Measurements from ENCODE around the gene LCOR.
A peak's percentile ranks its signal among the peaks of the same experiment; 100 is the strongest.

LCOR gene

GRCh38 chr10:96988426-96988825 lies 156.3 kb downstream of the LCOR start:
- TF ChIP-seq CEBPB (IDR thresholded peaks at IDR 0.05) (no peak), TEAD4 (IDR thresholded peaks at IDR 0.05) (peak; percentile 69)

GRCh38 chr10:96991313-96991841 lies 159.3 kb downstream of the LCOR start:
- TF ChIP-seq MAX (IDR thresholded peaks at IDR 0.05) (no peak), TEAD4 (IDR thresholded peaks at IDR 0.05) (no peak), RAD21 (IDR thresholded peaks at IDR 0.05; ENCODE audit: low read depth) (no peak), ZBTB7A (IDR thresholded peaks at IDR 0.05; ENCODE audit: low read depth) (no peak), CEBPB (IDR thresholded peaks at IDR 0.05) (no peak), CREB1 (IDR thresholded peaks at IDR 0.05; ENCODE audit: low read depth) (no peak)

GRCh38 chr10:96992721-96993120 lies 160.6 kb downstream of the LCOR start:
- no peak for TF ChIP-seq ZBTB7A (IDR thresholded peaks at IDR 0.05; ENCODE audit: low read depth)
- no peak for TF ChIP-seq NFIC (IDR thresholded peaks at IDR 0.05)
- no peak for TF ChIP-seq CREB1 (IDR thresholded peaks at IDR 0.05; ENCODE audit: low read depth)
- no peak for TF ChIP-seq FOXM1 (IDR thresholded peaks at IDR 0.05; ENCODE audit: borderline replicate concordance, low read depth)
- no peak for TF ChIP-seq MAX (IDR thresholded peaks at IDR 0.05)
- no peak for TF ChIP-seq EP300 (IDR thresholded peaks at IDR 0.05; ENCODE audit: borderline replicate concordance)
- no peak for TF ChIP-seq EGR1 (IDR thresholded peaks at IDR 0.05)
- no peak for TF ChIP-seq CEBPB (IDR thresholded peaks at IDR 0.05)
- TF ChIP-seq USF1 (IDR thresholded peaks at IDR 0.05): no peak
- no peak for TF ChIP-seq TAF1 (IDR thresholded peaks at IDR 0.05; ENCODE audit: low read depth)
- TF ChIP-seq RAD21 (IDR thresholded peaks at IDR 0.05; ENCODE audit: low read depth): no peak
- TF ChIP-seq YY1 (IDR thresholded peaks at IDR 0.05; ENCODE audit: low read depth): no peak
- no peak for TF ChIP-seq TCF12 (IDR thresholded peaks at IDR 0.05; ENCODE audit: low read depth)

DNA sequence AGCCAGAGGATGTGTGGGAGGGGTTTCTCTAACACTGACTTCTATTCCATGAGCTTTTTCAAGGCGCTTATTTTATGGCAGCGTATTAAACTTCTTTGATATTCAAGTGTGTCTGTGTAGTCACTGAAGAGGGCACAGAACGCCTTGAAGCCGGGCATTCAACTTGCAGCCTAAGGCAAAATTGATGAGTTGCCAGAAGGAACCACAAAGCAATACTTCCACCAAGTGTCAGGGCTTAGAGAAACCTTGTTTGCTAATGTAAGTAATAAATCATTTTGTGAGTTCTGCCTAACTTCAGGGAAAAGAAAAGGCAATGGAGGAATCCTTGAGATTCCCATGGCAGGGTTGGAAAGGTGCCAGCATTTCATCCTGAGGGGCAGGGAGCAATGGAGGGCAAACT lies 163.8 kb downstream of the LCOR start:
- TF ChIP-seq NFIC (IDR thresholded peaks at IDR 0.05) (peak; percentile 45; the same call in 1 of the 2 replicates), FOXM1 (IDR thresholded peaks at IDR 0.05; ENCODE audit: borderline replicate concordance, low read depth) (no peak)

- no peak for TF ChIP-seq NFIC (IDR thresholded peaks at IDR 0.05)
- no peak for TF ChIP-seq ZBTB7A (IDR thresholded peaks at IDR 0.05; ENCODE audit: low read depth)
- TF ChIP-seq TCF12 (IDR thresholded peaks at IDR 0.05; ENCODE audit: low read depth): no peak
Observed at GRCh38 chr10:96996275-96996965, 164.3 kb downstream of the LCOR start.

DNA sequence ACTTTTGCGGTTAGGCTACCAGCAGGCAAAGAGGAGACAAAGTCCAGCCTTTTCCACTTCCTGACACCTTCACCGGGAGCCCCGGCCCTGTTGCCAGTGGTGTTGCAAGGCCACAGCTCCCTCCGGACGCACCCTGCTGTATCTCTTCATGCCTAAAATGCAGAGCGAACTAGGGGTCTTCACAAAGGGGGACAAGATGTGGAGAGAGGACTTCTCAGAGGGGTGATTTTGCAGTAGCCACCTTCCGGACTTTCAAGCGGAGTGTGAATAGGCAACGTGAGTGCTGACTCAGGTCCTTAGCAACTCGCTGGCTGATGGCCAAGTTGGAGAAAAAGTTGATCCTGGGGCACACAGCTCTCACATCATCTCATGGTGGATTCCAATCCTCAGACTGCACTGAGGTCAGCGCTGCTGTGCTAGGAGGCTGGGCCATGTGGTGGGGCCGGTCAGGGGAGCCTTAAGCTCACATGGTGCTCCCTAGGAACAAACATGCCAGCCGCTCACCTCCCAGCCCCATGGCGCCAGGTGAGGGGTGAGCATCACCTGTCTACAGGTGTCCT lies 166.3 kb downstream of the LCOR start:
- TF ChIP-seq EGR1 (IDR thresholded peaks at IDR 0.05): no peak
- peak; percentile 20; the same call in 1 of the 2 replicates for TF ChIP-seq NFIC (IDR thresholded peaks at IDR 0.05)

GRCh38 chr10:96999337-96999736 lies 167.2 kb downstream of the LCOR start:
- no peak for TF ChIP-seq TEAD4 (IDR thresholded peaks at IDR 0.05)
- no peak for TF ChIP-seq CEBPB (IDR thresholded peaks at IDR 0.05)
- no peak for TF ChIP-seq ZBTB7A (IDR thresholded peaks at IDR 0.05; ENCODE audit: low read depth)
- TF ChIP-seq MAX (IDR thresholded peaks at IDR 0.05): no peak
- TF ChIP-seq NFIC (IDR thresholded peaks at IDR 0.05): no peak

DNA sequence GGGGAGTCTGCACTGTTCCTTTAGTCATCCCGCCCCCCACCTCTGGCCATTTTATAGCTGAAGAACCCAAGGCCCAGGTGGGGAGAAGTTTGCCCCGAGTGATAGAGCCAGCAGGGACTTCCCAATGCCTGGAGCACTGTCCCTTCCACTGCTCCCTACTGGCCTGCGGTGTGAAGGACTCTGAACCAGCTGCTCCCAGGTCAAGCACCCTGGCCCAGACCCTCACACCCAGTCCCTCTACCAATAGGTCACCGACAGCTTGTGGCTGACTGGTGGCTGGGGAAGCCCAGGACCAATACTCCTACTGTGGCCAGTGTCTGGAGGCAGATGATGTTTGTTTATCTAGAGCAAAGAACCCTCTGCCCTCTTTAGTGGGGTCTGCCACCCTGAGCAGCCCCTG lies 167.9 kb downstream of the LCOR start:
- TF ChIP-seq YY1 (IDR thresholded peaks at IDR 0.05; ENCODE audit: low read depth): no peak
- no peak for TF ChIP-seq MAX (IDR thresholded peaks at IDR 0.05)
- TF ChIP-seq RAD21 (IDR thresholded peaks at IDR 0.05; ENCODE audit: low read depth): no peak
- TF ChIP-seq TAF1 (IDR thresholded peaks at IDR 0.05; ENCODE audit: low read depth): no peak
- no peak for TF ChIP-seq TCF12 (IDR thresholded peaks at IDR 0.05; ENCODE audit: low read depth)
- TF ChIP-seq NFIC (IDR thresholded peaks at IDR 0.05): no peak
- no peak for TF ChIP-seq REST (IDR thresholded peaks at IDR 0.05; ENCODE audit: low read depth)
- no peak for TF ChIP-seq EP300 (IDR thresholded peaks at IDR 0.05; ENCODE audit: borderline replicate concordance)
- TF ChIP-seq ZBTB7A (IDR thresholded peaks at IDR 0.05; ENCODE audit: low read depth): no peak
- no peak for TF ChIP-seq FOXM1 (IDR thresholded peaks at IDR 0.05; ENCODE audit: borderline replicate concordance, low read depth)
- no peak for TF ChIP-seq CREB1 (IDR thresholded peaks at IDR 0.05; ENCODE audit: low read depth)
- TF ChIP-seq USF1 (IDR thresholded peaks at IDR 0.05): no peak
- no peak for TF ChIP-seq CEBPB (IDR thresholded peaks at IDR 0.05)
- no peak for TF ChIP-seq TEAD4 (IDR thresholded peaks at IDR 0.05)
- no peak for TF ChIP-seq EGR1 (IDR thresholded peaks at IDR 0.05)
